Panc1 (cell line): Measurements from ENCODE around the gene ECEL1.

Experiments used
- POLR2AphosphoS5 ChIP-seq: IDR thresholded peaks from 2 replicates; pipeline ENCODE4 v1.6.1; 2012; ENCODE audit warnings: mild to moderate bottlenecking, low read depth, low read length, moderate library complexity
- SIN3A ChIP-seq: IDR thresholded peaks from 2 replicates; pipeline ENCODE4 v1.6.1; 2012; ENCODE audit warnings: low read depth, mild to moderate bottlenecking, low read length, moderate library complexity, borderline replicate concordance; ENCODE audit not compliant: insufficient read depth
- TCF7L2 ChIP-seq: IDR thresholded peaks from 2 replicates; pipeline ENCODE4 v1.6.1; 2011; ENCODE audit warnings: mild to moderate bottlenecking, low read depth, low read length, inconsistent platforms
- TF ChIP-seq, protein P1 (sequence below): fragments of 450-650 bp; IDR thresholded peaks from 2 replicates; pipeline ENCODE4 v1.5.1; 2017; ENCODE audit warnings: mild to moderate bottlenecking
- TF ChIP-seq, protein P2 (sequence below), 2 experiments: IDR thresholded peaks; 2 replicates each; pipeline ENCODE4 v1.6.1; 2011 to 2012; ENCODE audit warnings: low read depth in 2 of 2, control low read depth in 1 of 2, low read length in 1 of 2, mild to moderate bottlenecking in 1 of 2, moderate library complexity in 1 of 2; ENCODE audit not compliant: insufficient read depth in 1 of 2

DNA sequence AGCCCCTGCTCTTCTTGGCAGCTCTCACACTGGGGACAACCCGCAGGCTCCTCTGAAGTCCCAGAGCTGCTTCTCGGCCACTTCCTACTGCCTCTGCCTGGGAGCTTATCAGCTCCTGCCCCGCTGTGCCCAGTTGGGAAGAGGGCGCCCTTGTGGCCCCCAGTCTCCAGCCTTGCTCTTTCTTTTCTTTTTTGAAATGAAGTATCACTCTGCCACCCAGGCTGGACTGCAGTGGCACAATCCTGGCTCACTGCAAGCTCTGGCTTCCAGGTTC, 52.3 kb downstream of the ECEL1 start:
- TF ChIP-seq, protein P1, sequence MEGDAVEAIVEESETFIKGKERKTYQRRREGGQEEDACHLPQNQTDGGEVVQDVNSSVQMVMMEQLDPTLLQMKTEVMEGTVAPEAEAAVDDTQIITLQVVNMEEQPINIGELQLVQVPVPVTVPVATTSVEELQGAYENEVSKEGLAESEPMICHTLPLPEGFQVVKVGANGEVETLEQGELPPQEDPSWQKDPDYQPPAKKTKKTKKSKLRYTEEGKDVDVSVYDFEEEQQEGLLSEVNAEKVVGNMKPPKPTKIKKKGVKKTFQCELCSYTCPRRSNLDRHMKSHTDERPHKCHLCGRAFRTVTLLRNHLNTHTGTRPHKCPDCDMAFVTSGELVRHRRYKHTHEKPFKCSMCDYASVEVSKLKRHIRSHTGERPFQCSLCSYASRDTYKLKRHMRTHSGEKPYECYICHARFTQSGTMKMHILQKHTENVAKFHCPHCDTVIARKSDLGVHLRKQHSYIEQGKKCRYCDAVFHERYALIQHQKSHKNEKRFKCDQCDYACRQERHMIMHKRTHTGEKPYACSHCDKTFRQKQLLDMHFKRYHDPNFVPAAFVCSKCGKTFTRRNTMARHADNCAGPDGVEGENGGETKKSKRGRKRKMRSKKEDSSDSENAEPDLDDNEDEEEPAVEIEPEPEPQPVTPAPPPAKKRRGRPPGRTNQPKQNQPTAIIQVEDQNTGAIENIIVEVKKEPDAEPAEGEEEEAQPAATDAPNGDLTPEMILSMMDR = no peak
- no peak for TF ChIP-seq POLR2AphosphoS5
- TF ChIP-seq, protein P2, sequence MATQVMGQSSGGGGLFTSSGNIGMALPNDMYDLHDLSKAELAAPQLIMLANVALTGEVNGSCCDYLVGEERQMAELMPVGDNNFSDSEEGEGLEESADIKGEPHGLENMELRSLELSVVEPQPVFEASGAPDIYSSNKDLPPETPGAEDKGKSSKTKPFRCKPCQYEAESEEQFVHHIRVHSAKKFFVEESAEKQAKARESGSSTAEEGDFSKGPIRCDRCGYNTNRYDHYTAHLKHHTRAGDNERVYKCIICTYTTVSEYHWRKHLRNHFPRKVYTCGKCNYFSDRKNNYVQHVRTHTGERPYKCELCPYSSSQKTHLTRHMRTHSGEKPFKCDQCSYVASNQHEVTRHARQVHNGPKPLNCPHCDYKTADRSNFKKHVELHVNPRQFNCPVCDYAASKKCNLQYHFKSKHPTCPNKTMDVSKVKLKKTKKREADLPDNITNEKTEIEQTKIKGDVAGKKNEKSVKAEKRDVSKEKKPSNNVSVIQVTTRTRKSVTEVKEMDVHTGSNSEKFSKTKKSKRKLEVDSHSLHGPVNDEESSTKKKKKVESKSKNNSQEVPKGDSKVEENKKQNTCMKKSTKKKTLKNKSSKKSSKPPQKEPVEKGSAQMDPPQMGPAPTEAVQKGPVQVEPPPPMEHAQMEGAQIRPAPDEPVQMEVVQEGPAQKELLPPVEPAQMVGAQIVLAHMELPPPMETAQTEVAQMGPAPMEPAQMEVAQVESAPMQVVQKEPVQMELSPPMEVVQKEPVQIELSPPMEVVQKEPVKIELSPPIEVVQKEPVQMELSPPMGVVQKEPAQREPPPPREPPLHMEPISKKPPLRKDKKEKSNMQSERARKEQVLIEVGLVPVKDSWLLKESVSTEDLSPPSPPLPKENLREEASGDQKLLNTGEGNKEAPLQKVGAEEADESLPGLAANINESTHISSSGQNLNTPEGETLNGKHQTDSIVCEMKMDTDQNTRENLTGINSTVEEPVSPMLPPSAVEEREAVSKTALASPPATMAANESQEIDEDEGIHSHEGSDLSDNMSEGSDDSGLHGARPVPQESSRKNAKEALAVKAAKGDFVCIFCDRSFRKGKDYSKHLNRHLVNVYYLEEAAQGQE (IDR thresholded peaks at IDR 0.05; ENCODE audit: insufficient read depth in 1 of 2, low read depth in 2 of 2, low read length in 1 of 2) = no peak
- no peak for TF ChIP-seq TCF7L2
- TF ChIP-seq SIN3A = no peak
